HG03439 (cell line): Measurements from ENCODE around the gene PTGR2.
"Not testable (repeated sequence)": the region's sequence is repeated elsewhere in the genome, so short reads cannot be mapped to it uniquely, and the experiment has no call there.

ENCODE experiments used
- ATAC-seq: cut with Tn5 transposase; IDR thresholded peaks from one replicate; pipeline ENCODE4 v1.9.1; 2021; ENCODE audit warnings: mild to moderate bottlenecking, moderate library complexity; ENCODE audit not compliant: unreplicated experiment

PTGR2 gene

DNA sequence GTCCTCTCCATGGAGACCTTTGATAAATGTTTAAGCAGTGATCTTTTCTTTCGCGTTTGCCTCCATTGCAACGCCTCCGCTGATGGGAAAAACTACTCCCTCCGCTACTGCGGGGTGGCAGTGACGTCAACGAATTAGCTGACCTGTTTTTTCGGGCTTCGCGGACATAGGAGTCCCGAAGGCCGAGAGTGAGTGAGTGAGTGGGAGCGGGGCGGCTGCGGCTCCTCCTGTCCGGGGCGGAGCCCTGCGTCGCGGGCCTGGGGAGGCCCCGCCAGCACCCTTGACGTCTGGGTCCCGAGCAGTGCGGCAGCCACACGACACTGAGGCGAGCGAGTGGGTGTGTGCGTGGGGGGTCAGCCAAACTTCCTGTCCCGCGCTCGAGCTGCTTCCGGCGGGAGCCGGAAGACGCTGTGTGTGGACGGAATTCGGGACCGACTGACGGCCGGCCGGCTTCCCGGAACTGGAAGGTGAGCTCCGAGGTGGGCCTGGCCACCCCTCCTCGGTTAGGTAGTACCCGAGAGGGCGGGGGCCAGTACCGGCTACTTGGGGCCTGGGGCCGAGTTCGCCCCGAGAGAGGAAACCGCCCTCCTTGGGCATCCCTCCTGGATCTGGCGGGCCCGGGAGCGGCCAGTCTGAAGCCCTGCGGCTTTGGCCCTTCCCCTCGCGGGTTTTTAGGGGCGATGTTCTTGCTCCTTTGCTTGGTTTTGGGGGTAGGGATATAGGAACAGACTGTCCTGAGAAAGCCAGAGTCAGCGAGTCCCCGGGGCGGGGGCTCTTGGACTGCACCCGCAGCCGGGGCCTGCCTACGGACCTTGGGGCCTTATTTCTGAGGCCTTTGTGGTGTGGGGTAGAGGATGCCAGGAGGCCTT is 35.1 kb downstream of the PTGR2 start, which contains the start of gene ZNF410:
TSS of gene ZNF410 (plus strand) at position 411 of the 869 bp plus-strand sequence. CDS start 5,317 bp downstream, outside the sequence.
- peak; percentile 95 for ATAC-seq

DNA sequence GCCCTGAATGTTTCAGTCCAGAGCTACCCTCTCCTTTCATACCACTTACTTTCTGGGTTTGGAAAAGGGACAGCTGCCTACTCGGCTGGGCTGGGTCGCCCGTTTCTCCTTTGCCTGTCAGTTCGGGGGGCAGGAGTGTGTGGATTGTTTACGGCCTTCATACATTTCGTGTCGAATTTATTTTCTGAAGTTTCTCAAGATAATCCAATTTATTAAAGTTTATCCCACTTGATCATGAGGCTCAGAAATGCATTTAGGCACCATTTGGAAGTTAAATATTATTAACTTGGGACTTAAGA is 35.6 kb downstream of the PTGR2 start:
- ATAC-seq = no peak

DNA sequence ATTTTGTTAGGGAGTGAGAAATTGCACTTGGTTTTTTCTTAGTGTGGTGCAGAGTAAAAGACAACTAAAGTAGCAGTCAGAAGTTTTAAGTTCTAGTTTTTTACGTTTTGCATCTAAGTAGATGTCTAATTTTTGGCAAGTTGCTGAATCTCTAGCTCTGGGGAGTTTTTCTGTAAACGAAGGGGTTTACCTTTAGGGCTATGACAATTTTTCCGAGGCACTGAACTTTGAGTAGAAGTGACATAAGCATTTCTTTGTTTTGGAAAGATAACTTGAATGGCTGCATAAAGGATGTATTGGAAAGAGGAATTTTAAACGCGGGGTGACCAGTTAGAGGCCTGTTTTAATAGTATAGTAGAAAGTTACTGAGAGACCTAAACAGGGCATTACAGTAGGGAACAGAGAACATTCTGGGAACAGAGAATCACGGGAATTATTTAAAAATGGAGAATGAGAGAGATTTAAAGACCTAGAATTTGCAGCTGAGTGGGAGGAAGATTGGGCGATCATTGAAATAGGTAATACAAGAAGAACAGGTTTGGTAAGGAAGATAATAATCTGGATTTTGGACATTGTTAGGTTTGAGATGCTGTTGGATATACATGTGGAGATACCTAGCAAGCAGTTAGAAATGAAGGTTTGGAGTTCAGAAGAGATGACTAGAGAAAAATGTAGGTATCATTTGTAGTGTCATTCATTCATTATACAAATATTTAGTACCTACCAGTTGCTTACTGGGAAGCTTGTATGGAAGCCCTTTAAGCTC is 36.2 kb downstream of the PTGR2 start:
- no peak for ATAC-seq

DNA sequence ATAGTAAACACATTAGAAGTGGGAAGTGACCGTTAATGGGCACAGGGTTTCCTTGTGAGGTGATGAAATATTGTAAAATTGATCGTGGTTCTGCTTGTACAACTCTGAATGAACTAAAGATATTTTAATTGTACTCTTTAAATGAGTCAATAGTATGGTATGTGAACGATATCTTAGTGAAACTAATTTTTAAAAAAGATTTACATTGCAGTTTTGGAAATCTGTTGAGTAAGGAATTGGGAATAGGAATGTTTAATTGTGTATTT is 36.8 kb downstream of the PTGR2 start:
- ATAC-seq = no peak

DNA sequence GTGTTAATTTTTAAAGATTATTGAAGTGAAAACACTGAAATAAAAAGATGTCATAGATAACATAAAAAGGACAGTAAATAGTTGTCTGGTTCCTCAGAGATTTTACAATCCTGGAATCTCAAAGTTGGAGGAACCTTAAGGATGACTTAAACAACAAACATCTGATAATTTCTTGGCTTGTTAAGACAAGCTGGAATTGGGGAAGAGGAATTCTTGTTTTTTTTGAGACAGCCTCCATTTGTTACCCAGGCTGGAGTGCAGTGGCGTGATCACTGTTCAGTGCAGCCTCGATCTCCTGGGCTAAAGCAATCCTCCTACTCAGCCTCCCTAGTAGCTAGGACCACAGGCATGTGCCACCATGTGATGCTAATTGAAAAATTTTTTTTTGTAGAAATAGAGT is 37.3 kb downstream of the PTGR2 start:
- ATAC-seq = no peak

DNA sequence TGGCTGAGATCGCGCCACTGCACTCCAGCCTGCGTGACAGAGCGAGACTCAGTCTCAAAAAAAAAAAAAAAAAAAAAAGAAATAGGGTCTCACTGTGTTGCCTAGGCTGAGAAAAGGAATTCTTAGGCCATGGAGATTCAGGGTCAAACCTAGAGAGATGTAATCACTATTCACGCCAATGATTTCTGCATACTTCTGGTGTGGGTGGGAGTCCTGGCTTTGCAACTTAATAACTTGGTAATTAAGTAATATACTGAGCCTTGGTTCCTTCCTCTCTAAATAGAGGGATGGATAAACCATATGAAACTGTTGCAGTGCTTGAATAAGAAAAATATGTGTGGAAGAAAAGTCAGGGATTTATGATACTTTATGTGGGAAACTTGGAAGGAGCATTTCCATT is 37.7 kb downstream of the PTGR2 start:
- no peak for ATAC-seq

DNA sequence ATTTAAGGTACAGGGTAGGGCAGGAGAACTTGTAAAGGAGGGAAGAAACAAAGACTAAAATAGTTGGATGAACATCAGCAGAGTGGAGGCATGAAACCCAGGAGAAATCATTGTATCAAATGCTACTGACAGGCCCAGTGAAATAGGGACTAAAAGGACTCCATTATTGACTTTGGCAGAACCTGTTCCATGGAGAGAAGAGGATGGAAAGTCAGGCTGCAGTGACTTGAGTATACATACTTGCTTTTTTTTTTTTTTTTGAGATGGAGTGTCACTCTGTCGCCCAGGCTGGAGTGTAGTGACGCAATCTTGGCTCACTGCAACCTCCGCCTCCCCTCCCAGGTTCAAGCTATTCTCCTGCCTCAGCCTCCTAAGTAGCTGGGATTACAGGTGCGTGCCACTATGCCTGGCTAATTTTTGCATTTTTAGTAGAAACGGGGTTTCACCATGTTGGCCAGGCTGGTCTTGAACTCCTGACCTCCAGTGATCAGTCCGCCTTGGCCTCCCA is 42.6 kb downstream of the PTGR2 start:
- not testable (repeated sequence) for ATAC-seq

DNA sequence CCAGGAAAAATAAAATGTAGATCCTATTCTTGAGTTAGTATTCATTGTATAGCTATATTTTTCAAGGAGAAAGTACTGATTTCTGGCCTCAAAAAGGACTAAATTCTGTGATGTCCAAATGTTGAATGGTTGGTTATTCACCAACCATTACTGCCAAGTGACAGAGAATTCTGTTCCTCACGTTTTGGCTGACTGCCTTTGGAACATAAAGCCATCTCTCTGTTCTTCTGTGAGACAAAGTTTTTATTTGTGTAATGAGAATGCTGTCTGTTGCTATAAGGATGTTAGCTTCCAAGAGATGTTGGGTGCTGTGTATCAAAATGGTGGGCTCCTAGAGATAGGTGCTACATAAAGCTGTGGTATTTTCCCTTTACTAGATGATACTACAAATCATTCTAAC is 44.3 kb downstream of the PTGR2 start:
- no peak for ATAC-seq

DNA sequence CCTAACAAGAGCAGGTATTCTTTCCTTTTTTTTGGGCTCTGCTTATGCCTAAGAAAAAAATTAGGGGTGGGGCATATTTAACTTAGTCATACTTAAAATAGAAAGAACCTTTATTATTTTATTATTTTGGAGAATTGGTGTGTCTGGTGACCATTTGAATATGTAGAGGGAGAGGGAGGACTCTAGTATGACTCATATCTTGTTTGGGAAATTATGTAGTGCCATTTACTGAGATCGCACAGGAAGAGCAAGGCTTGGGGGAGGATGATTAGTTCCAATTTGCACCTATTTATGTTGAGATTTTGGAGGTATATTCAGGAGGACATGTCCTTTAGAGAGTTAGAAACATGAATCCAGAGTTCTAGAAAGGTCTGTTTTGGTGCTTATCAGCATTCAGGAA is 44.9 kb downstream of the PTGR2 start:
- no peak for ATAC-seq

DNA sequence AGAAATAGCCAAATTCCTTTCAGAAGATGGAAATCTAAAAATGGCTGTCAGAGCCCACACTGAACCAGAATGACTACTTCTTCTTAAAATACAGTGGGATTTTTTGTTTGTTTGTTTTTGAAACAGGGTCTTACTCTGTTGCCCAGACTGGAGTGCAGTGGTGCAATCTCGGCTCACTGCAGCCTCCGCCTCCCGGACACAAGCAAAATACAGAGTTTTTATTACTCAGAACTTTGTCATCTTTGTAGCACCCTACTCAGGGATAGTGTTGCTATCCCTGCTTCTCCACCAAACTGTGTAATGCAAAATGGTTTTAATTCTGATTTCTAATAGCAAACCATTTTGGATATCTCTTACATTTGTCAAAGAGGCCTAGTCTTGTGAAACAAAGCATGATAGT is 51.4 kb downstream of the PTGR2 start:
- ATAC-seq = no peak

DNA sequence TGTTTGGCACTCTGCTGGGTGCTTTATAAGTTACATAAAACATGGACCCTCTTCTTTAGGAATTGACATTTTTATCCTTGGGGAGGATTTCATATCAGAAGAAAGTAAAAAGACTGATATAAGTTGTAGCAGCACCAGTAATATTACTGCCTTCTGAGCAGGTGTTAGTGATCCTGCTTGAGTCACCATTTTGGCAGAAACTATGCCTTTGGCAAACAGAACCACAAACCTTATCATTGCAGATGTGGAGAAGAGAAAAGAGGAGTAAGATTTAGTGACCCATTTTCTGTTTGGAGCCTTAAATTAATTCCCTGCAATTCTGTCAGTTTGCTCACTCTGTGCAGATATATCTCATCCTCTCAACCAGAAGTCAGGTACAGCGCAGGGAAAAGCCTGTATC is 58.0 kb downstream of the PTGR2 start:
- no peak for ATAC-seq

DNA sequence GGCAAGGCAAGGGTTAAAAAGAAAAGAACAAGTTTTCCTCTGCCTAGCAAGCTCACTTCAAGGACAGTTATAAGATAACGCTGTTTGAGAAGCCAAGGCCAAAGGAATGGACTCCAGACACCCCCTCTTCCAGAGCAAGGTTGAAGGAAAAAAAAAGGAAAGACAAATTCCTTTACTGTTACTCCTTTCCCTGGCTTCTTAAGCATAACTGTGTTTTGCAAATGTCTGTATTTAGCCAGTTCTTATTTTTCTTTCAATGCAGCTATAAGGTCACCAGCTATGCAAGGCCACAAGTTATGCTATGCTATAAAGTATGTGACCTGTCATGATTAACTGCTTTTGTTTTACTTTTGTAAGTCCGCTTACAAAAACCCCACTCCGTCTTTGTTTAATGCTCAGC is 61.6 kb downstream of the PTGR2 start:
- no peak for ATAC-seq

DNA sequence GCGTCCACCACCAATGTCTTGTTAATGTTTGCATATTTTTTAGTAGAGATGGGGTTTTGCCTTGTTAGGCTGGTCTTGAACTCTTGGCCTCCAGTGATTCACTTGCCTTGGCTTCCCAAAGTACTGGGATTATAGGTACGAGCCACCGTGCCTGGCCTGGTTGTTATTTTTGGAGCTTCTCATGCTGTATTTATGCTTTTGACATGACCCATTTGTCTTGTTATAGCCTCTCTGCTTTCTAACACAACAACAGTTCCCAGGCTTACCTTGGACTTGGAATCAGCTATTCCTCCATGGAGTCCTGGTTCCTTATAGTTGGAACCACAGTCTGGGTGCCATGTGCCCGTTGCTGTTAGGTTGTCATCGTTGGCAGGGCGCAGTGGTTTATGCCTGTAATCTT is 64.7 kb downstream of the PTGR2 start:
- no peak for ATAC-seq

DNA sequence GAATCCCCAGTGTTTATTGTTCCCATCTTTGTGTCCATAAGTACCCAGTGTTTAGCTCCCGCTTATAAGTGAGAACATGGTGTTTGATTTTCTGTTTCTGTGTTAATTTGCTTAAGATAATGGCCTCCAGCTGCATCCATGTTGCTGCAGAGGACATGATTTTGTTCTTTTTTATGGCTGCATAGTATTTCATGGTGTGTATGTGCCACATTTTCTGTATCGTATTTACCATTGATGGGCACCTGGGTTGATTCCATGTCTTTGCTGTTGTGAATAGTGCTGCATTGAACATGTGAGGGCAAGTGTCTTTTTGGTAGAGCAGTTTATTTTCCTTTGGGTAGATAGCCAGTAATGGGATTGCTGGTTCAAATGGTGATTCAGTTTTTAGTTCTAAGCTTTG is 67.8 kb downstream of the PTGR2 start:
- not testable (repeated sequence) for ATAC-seq

DNA sequence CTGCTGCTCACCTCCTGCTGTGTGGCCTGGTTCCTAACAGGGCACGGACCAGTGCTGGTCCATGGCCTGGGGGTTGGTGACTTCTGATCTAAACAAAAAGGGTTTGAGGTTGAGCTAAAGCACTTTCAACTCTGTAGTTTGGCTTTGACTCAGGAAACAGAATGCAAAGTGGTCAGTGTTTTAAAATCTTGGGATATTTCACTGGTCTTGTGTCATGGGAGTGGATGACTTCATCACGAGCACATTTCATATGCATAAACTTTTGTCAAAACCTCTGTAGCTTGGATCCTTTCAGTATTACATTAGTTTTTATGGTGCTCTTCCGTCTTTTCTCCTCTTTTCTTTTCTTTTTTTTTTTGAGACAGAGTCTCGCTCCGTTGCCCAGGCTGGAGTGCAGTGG is 72.7 kb downstream of the PTGR2 start:
- ATAC-seq = no peak
